Epithelial cell of proximal tubule (primary cell): ENCODE measurements around the gene BEND2. TPM values are rescaled to one million over a fixed set of nuclear protein-coding genes. Genes with fewer than 3 reads are reported as not detected.

Source experiments
- DNase-seq: peaks from one replicate; pipeline ENCODE4 v3.0.0-alpha.2; 2011; ENCODE audit warnings: low read depth
- H3K4me3 ChIP-seq: 2 replicates; pipeline ENCODE4 v1.5.1; 2011; ENCODE audit warnings: low read depth, mild to moderate bottlenecking, low read length
- CTCF ChIP-seq: conservative IDR thresholded peaks from 2 replicates; pipeline ENCODE4 v1.5.1; 2012; ENCODE audit warnings: low read depth, mild to moderate bottlenecking, low read length
- total RNA-seq: library from RNA; depleted of rRNA; stranded (reverse); fragments of >200 nt; gene quantifications from 2 replicates; pipeline ENCODE4 v1.2.3, GENCODE V29; 2015

The BEND2 gene
- total RNA-seq, 1 donor from 2014 or later: not detected

- no peak overlapping the region for H3K4me3 ChIP-seq
- DNase-seq: no peak
- TF ChIP-seq CTCF: no peak
These were observed 47.7 kb downstream of the BEND2 start for GRCh38 chrX:18172970-18173369.

DNA sequence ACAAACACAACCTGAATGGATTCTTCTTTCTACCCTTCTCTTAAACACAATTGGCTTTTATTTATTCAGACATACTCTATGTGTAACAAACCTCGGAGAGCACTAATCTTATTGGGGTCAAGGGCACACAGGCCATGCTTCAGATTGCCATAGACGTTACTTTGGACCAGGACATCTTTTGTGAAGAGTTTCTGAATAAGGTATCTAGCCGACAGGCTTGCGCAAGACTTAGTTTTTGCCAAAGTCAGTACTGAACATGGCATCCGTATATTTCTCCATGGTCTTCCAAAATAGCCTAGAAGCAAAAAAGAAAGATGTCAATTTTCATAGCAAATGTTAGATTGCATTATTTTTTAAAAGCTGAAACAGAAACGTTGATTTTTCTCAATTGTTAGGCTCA is 49.8 kb downstream of the BEND2 start:
- DNase-seq: no peak
- TF ChIP-seq CTCF: no peak
- H3K4me3 ChIP-seq: no peak overlapping the region

DNA sequence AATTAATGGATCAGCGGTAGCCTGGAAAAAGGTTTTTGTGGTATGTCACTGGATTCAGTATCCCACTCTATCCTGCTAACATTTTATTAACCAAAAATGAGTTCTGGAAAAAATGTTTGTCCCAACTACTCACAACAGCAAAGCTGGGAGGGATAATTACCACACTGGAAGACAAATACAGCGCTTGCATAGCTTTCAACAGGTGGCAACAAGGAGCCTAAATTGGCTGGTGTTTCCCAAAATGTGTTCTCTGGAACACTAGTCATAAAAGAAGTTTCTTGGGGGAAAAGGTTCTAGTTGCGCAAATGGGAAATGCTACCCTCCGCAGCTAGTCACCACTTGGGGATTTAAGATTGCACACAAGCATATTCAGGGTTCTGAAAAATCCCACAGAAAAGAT is 54.6 kb downstream of the BEND2 start:
- DNase-seq: no peak
- TF ChIP-seq CTCF: no peak
- H3K4me3 ChIP-seq: no peak overlapping the region

DNA sequence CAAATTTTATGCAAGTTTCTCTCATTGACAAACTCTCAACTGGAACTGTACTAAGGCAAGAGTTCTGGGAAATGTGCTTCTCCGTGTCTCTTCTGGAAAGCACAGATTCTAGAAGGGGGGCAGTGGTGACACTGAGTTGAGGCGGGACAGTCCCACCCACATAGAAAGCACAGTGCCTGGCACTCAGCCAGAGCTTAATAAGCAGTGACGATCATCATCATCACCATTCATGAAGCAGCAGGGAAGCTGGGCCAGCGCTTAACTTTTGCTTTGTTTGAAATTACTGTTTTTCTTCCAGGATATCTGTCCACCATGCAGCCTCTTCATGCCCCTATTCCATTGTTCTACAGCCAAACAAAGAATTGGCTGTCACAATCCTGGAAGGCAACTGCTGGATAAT is 60.3 kb downstream of the BEND2 start:
- H3K4me3 ChIP-seq: no peak overlapping the region
- no peak for TF ChIP-seq CTCF
- no peak for DNase-seq

- TF ChIP-seq CTCF: no peak
- H3K4me3 ChIP-seq: no peak overlapping the region
- no peak for DNase-seq
These were observed 61.7 kb downstream of the BEND2 start for GRCh38 chrX:18158963-18159362.

DNA sequence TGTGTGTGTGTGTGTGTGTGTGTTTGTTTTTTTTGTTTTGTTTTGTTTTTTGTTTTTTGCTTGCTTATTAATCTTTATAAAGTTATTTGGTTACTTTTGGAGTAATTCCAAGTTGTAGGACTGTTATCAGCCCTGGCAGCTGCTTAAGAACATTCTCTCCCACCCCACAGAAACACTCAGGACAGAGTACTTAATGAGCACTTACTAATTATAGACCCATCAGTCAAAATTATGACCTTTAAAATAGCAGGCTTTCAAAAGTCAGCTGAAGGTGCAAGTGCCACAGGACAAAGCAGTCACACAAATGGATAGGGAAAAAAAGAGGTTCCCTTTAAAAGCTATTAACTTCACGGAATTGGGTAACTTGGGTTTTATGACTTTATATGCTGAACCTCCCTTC is 69.0 kb downstream of the BEND2 start:
- DNase-seq: no peak
- no peak for TF ChIP-seq CTCF
- no peak overlapping the region for H3K4me3 ChIP-seq

DNA sequence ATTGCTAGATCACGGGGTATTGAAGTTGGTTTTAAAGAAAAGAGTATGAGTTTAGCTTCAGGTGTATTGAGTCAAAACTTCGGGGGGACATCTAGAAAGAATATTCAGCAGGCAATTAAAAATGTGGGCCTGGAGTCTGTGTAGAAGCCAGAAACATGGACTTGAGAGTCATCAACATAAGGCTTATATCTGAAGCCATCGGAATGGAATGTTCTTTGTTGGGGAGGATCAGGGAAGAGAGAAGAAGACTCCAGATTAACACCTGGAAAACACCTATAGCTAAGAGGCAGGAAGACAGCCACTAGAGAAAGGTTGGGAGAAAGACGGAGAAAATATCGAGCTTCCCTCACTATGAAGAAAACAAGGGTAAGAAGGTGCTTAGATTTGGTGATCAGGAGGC is 69.5 kb downstream of the BEND2 start:
- no peak for DNase-seq
- no peak overlapping the region for H3K4me3 ChIP-seq
- TF ChIP-seq CTCF: no peak
